HAP-1 (cell line): ENCODE measurements around the gene CCDC107.
A peak's percentile ranks its signal among the peaks of the same experiment; 100 is the strongest.

Experiments
- DNase-seq, 2 experiments: peaks; one replicate each; pipeline ENCODE4 v3.0.0-alpha.2; 2016 to 2020; ENCODE audit warnings: low spot score in 2 of 2
- H3K27me3 ChIP-seq: fragments of 250-450 bp; sonication (Bioruptor Pico); 2 replicates; pipeline ENCODE4 v1.5.1; 2020; ENCODE audit warnings: low read depth, mild to moderate bottlenecking, moderate library complexity
- H3K36me3 ChIP-seq: fragments of 250-450 bp; sonication (Bioruptor Pico); replicated peaks from 2 replicates; pipeline ENCODE4 v1.5.1; 2020; ENCODE audit warnings: mild to moderate bottlenecking
- H3K4me1 ChIP-seq: fragments of 250-450 bp; sonication (Bioruptor Pico); 2 replicates; pipeline ENCODE4 v1.5.1; 2020; ENCODE audit warnings: mild to moderate bottlenecking
- H3K4me3 ChIP-seq: fragments of 250-450 bp; sonication (Bioruptor Pico); 2 replicates; pipeline ENCODE4 v1.5.1; 2020; ENCODE audit warnings: mild to moderate bottlenecking, moderate library complexity
- H3K9me3 ChIP-seq: fragments of 250-450 bp; sonication (Bioruptor Pico); 2 replicates; pipeline ENCODE4 v1.5.1; 2020; ENCODE audit warnings: mild to moderate bottlenecking, moderate library complexity
- in situ Hi-C: fragments of 300-500 bp; cut with MboI; formaldehyde crosslinking; loops from 3 replicates; pipeline ENCODE4 v1.14.3; 2020; ENCODE audit warnings: low sequenced_read_pairs, inconsistent platforms, mixed read lengths

The CCDC107 gene

DNA sequence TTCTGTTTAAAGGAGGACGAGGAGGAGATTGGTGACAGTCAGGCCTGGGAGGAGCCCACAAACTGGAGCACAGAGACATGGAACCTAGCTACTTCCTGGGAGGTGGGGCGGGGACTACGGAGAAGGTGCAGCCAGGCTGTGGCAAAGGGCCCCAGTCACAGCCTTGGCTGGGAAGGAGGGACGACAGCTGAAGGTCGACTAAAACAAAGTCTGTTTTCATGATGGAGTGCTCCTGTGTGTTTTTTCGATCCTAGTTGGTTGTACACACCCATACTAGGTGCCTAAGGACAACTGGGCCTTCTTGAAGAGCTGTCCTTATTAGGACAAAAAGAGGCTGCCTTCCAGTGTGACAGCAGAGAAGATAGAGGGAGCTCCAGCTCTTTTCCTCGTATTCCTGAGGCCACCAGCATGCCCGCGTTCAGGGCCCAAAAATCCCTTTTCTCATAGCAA, 2.9 kb downstream of the CCDC107 start:
- in situ Hi-C loops = no loop called here
- no peak overlapping the region for H3K4me3 ChIP-seq
- no peak for DNase-seq
- no peaks in the 10 kb centered on the region for H3K9me3 ChIP-seq
- no peaks in the 10 kb centered on the region for H3K27me3 ChIP-seq
- peaks cover 40% of the 10 kb centered on the region for H3K36me3 ChIP-seq
- peaks cover 25% of the 10 kb centered on the region for H3K4me1 ChIP-seq

DNA sequence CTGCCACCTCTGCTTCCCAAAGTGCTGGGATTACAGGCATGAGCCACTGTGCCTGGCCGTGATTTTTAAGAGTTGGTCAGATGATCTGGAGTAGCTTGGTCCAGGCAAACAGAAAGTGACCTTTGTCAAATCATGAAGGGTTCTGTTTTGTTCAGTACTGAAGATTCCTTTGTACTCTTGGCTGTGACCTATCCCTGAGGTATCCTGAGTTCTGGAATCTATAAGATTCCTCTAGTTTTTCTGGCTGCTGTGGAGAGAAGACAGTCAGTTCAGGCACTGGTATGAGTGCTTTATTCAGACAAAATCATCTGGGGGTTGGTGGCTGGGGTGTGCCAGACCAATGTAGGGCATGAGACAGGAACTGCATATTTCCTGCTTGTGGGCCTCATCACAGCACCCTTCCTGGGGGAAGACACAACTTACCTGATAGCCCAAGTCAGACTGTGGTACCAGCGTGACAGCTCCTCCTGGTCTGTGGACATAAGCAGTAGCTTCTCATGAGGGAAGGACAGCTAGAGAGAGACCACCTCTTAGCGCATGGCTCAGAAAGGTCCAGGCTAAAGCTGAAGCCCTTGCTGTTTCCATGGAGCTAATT, 3.8 kb downstream of the CCDC107 start:
- no peaks in the 10 kb centered on the region for H3K9me3 ChIP-seq
- in situ Hi-C loops = no loop called here
- H3K4me1 ChIP-seq = peaks cover 24% of the 10 kb centered on the region
- peaks cover 40% of the 10 kb centered on the region for H3K36me3 ChIP-seq
- no peak overlapping the region for H3K4me3 ChIP-seq
- no peaks in the 10 kb centered on the region for H3K27me3 ChIP-seq
- DNase-seq = no peak

DNA sequence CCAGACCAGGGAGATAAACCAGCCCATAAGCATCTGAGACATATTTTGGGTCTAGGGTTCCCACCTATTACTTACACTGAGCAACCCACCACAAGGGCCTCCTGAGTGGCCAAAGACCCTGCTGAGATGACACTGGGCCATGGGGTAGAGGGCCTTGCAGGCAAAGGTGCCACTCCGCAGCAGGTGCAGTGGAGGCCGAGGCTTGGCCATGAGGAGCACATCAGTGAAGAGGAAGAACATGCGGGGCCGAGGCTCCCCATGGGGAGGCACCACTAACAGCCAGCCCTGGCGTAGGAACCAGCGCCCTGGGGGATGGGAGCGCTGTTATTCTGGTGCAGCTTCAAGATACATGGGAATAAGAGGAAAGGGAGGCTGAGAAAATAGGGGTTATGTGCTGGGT, 4.3 kb downstream of the CCDC107 start:
- H3K4me1 ChIP-seq = peaks cover 18% of the 10 kb centered on the region

DNA sequence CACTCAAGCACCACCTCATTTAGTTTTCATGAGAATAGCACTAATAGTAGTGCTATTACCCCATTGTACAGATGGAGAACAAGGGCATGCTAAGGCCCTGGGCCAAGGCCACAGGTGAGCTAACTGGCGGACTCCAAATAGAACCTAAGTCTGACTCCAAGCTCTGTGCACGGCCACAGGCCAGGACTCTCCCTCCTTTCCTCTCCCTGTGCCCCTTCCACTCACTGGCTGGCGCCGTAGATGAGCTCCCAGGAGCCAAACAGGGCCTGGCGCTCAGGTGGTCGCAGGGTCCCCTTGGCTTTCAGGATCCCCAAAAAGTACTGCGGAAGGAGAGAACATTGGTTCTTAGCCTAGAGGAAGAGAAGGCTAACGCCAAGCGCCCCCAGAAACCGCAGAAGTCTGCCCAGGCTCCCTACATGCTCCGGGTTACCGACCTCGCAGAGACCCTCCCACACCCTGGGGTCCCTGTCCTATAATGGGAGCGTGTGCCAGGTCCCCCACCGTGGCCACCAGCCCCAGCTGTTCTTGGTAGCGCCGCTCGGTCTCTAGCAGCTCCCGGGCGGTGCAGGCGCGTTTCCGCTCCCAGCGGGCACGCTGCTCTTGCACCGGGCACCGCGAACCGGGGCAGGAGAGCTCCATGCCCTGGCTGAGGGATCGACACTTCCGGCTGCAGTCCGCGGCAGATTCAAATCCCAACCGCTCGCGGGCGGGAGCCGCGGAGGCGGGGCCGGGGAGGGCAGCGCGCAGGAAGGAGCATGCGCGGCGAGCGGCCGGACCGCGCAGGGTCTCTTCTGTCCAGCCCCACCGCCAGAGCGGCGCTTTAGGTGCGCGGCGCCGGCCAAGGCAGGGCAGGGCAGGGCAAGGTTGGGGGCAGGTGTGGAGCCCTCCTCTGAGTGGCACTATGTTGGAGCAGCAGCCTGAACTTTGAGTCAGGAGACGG, 6.7 kb downstream of the CCDC107 start, which contains the start of gene ARHGEF39:
Gene ARHGEF39 (minus strand): TSS at position 665 of the 940 bp plus-strand sequence. CDS start 26 bp downstream, at position 639.
- Histone ChIP-seq H3K27me3 (no peaks in the 10 kb centered on the region), H3K4me3 (peak within 1 kb of the TSS; percentile 74), H3K4me1 (peaks cover 15% of the 10 kb centered on the region), H3K9me3 (no peaks in the 10 kb centered on the region), H3K36me3 (peaks cover 39% of the 10 kb centered on the region)
- in situ Hi-C loops = no loop called here
- DNase-seq = peak; percentile 83 to 89

More for the DNA sequence above, 4.3 kb downstream of the CCDC107 start:
- Histone ChIP-seq H3K27me3 (no peaks in the 10 kb centered on the region), H3K4me3 (no peak overlapping the region), H3K9me3 (no peaks in the 10 kb centered on the region), H3K36me3 (peaks cover 40% of the 10 kb centered on the region)
- DNase-seq = no peak
- in situ Hi-C loops = no loop called here

DNA sequence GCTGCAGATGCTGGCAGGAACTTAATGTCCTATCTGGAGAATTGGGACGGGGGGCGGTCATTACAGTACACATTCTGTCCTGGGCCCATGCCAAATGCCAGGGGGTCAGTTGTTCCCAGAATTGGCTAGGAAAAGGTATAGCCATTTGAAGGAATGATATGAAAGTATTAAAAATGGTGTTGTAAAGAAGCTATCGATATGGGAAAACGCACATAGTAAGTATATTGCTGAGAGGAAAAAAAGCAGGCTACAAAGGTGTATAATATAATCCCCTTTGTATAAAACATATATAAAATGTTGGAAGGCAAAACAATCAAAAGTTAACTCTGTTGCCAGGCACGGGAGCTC, 7.4 kb downstream of the CCDC107 start:
- Histone ChIP-seq H3K9me3 (no peaks in the 10 kb centered on the region), H3K4me1 (peaks cover 15% of the 10 kb centered on the region), H3K27me3 (no peaks in the 10 kb centered on the region), H3K36me3 (peaks cover 35% of the 10 kb centered on the region), H3K4me3 (peak overlapping the region; percentile 74)
- in situ Hi-C loops = no loop called here
- no peak for DNase-seq

DNA sequence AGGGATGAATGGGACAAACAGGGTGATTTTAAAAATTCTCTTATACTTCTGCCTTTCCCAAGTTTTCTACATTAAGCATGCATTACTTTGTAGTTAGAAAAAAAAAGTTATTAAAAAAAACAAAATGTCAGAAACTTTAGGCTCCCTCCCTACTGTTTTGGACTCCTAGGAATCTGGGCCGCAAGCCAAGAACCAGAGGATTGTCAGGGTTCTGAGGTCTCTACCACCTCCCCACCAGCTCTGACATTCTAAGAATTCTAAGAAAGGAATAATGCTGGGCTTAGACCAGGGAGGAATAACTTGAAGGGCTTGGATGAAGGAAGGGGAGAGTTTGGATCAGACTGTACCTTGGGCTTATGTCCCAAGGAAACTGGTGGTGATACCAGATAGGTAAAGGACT, 8.0 kb downstream of the CCDC107 start:
- DNase-seq = no peak
- Histone ChIP-seq H3K4me1 (peaks cover 15% of the 10 kb centered on the region), H3K4me3 (no peak overlapping the region), H3K36me3 (peaks cover 29% of the 10 kb centered on the region), H3K9me3 (no peaks in the 10 kb centered on the region), H3K27me3 (no peaks in the 10 kb centered on the region)
- in situ Hi-C loops = no loop called here

DNA sequence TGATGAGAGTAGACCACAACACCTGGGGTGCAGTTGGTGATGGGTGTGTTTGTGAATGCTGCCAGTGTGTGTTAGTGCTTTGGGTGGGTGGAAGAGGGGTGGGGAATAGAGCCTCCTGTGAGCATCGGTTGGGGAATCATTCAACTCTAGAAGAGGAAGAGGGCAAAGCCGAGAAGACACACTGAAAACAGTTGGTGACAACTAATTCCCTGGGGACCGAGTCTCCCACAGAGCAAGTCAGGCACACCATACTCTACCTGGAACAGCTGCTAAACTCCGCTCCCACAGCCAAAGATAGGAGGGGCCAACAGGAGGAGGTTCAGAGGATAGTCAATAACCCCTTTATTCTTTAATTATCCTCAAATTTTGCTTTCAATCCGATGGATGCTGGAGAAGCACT, 8.5 kb downstream of the CCDC107 start:
- peaks cover 24% of the 10 kb centered on the region for H3K36me3 ChIP-seq
- in situ Hi-C loops = no loop called here
- no peak for DNase-seq
- peaks cover 15% of the 10 kb centered on the region for H3K4me1 ChIP-seq
- no peak overlapping the region for H3K4me3 ChIP-seq
- no peaks in the 10 kb centered on the region for H3K27me3 ChIP-seq
- H3K9me3 ChIP-seq = no peaks in the 10 kb centered on the region

DNA sequence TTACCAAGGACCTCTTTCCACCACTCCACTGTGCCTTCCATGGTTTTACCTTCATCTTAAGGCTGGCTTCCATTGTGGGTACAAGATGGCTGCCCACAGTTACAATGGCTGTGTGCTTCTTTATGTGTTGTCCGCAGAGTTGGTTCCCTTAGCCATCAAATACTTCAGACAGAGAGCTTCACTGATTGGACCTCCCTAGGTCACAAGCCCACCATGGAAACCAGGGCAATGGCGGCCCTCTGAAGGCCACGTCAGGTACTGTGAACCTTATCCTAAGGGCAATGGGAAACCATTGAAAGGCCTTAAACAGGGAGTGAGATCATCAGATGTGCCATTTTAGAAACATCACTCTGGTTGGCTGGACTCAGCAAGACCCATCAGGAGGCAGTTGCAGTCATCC, 9.8 kb downstream of the CCDC107 start:
- H3K36me3 ChIP-seq = peaks cover 10% of the 10 kb centered on the region
- no peaks in the 10 kb centered on the region for H3K27me3 ChIP-seq
- in situ Hi-C loops = no loop called here
- H3K4me3 ChIP-seq = no peak overlapping the region
- H3K4me1 ChIP-seq = peaks cover 15% of the 10 kb centered on the region
- DNase-seq = no peak
- no peaks in the 10 kb centered on the region for H3K9me3 ChIP-seq

DNA sequence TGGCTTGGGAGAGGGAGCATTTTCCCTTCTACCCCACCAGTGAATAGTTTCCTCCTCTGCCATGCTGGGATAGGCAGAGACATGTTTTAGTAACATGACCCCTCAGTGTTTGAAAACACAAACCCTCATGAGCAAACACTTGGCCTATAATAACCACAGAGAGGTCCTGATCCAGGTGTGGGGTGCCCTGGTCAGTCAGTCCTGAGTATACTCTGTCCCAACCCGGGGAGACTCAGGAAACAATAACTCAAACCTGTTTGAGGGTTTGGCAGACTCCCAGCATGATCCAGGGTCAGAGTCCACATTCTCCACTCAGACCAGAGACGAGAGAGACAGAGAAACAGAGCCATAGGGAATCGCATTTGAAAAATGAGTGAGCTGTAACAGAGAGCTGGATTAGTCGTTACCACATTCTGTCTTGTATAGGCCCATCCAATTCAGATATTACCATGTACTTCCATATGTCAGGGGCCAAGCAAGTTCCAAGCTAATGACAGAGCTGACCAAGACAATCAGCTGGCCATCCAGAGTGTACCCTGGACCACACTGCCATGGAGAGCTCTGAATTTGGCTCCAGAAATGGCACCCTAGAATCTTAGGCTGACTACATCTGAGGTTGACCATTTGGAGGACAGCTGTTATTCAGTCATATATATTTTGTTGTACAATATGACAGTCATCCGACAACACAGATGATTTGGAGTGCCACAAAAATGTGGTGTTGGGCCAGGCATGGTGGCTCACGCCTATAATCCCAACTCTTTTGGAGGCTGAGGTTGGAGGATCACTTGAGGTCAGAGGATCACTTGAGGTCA, 11.4 kb downstream of the CCDC107 start:
- peaks cover 4% of the 10 kb centered on the region for H3K4me1 ChIP-seq
- in situ Hi-C loops = no loop called here
- no peak for DNase-seq

DNA sequence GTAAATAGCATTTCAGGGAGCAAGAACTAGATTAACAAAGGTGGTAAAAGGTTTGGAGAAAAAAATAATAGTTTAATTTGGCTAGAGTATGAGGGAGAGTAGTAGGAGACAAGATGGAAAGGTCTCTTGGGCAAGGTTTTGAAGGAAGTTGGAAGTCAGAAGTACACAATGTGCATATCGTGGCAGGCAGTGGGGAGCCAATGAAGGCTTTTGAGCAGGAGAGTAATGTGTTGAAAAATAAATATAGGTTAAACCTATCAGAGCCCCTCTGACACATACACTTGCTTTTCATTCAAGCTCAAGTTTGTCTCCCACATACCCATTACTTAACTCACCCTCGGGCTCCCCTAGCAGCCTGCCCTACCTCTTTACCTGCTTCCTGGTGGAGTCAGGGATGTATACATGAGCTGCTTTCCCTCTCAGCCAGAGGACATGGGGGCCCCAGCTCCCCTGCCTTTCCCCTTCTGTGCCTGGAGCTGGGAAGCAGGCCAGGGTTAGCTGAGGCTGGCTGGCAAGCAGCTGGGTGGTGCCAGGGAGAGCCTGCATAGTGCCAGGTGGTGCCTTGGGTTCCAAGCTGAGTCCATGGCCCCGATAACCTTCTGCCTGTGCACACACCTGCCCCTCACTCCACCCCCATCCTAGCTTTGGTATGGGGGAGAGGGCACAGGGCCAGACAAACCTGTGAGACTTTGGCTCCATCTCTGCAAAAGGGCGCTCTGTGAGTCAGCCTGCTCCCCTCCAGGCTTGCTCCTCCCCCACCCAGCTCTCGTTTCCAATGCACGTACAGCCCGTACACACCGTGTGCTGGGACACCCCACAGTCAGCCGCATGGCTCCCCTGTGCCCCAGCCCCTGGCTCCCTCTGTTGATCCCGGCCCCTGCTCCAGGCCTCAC, 15.3 kb downstream of the CCDC107 start, which contains the start of gene CA9:
Gene CA9 (plus strand): TSS at position 797 of the 893 bp plus-strand sequence. CDS start 32 bp downstream, at position 829.
- no peak within 1 kb of the TSS for H3K4me3 ChIP-seq
- in situ Hi-C loops = no loop called here

More for the DNA sequence above, 11.4 kb downstream of the CCDC107 start:
- Histone ChIP-seq H3K27me3 (no peaks in the 10 kb centered on the region), H3K36me3 (no peaks in the 10 kb centered on the region), H3K4me3 (no peak overlapping the region), H3K9me3 (no peaks in the 10 kb centered on the region)

DNA sequence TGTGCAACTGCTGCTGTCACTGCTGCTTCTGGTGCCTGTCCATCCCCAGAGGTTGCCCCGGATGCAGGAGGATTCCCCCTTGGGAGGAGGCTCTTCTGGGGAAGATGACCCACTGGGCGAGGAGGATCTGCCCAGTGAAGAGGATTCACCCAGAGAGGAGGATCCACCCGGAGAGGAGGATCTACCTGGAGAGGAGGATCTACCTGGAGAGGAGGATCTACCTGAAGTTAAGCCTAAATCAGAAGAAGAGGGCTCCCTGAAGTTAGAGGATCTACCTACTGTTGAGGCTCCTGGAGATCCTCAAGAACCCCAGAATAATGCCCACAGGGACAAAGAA, 15.9 kb downstream of the CCDC107 start:
- Histone ChIP-seq H3K4me3 (no peak overlapping the region), H3K27me3 (no peaks in the 10 kb centered on the region), H3K9me3 (no peaks in the 10 kb centered on the region), H3K4me1 (no peaks in the 10 kb centered on the region), H3K36me3 (no peaks in the 10 kb centered on the region)
- in situ Hi-C loops = no loop called here
- no peak for DNase-seq

More for the DNA sequence above, 15.3 kb downstream of the CCDC107 start, which contains the start of gene CA9:
- no peaks in the 10 kb centered on the region for H3K4me1 ChIP-seq
- no peaks in the 10 kb centered on the region for H3K9me3 ChIP-seq
- DNase-seq = no peak
- H3K36me3 ChIP-seq = no peaks in the 10 kb centered on the region
- H3K27me3 ChIP-seq = no peaks in the 10 kb centered on the region

DNA sequence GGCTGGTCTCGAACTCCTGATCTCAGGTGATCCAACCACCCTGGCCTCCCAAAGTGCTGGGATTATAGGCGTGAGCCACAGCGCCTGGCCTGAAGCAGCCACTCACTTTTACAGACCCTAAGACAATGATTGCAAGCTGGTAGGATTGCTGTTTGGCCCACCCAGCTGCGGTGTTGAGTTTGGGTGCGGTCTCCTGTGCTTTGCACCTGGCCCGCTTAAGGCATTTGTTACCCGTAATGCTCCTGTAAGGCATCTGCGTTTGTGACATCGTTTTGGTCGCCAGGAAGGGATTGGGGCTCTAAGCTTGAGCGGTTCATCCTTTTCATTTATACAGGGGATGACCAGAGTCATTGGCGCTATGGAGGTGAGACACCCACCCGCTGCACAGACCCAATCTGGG, 17.1 kb downstream of the CCDC107 start:
- DNase-seq = no peak
- in situ Hi-C loops = no loop called here
- no peak overlapping the region for H3K4me3 ChIP-seq
- H3K27me3 ChIP-seq = no peaks in the 10 kb centered on the region
- no peaks in the 10 kb centered on the region for H3K4me1 ChIP-seq
- H3K9me3 ChIP-seq = no peaks in the 10 kb centered on the region
- H3K36me3 ChIP-seq = no peaks in the 10 kb centered on the region
